SH-SY5Y (cell line): Measurements from ENCODE around the gene PTCH2.

Experiments used
- GATA2 ChIP-seq: IDR thresholded peaks from 2 replicates; pipeline ENCODE4 v1.6.1; 2011; ENCODE audit warnings: mild to moderate bottlenecking, low read depth, low read length
- GATA3 ChIP-seq: IDR thresholded peaks from 2 replicates; pipeline ENCODE4 v1.6.1; 2011; ENCODE audit warnings: low read depth, mild to moderate bottlenecking, low read length, moderate library complexity

- TF ChIP-seq GATA2: no peak
- no peak for TF ChIP-seq GATA3
Observed at GRCh38 chr1:44805311-44806024, 37.6 kb downstream of the PTCH2 start.
